ENCODE measurements around the gene OR3A3.

Gene OR3A3

GRCh38 chr17:3471599-3471998 is 60.4 kb downstream of the OR3A3 start, which contains the start of gene SPATA22:
TSS of gene SPATA22 (minus strand) at chr17:3471819. CDS start at chr17:3469325, 2,494 bp downstream.
- TF ChIP-seq CTCF (IDR thresholded peaks at IDR 0.05; ENCODE audit: insufficient read depth, low read length, missing control alignments), result no peak

GRCh38 chr17:3472137-3472536 is 61.0 kb downstream of the OR3A3 start:
- ChIA-PET POLR2A (no interaction called here), CTCF (no interaction called here)
- TF ChIP-seq CTCF (IDR thresholded peaks at IDR 0.05; ENCODE audit: insufficient read depth, low read length, missing control alignments), result no peak
- no peak for DNase-seq (ENCODE audit: low read depth, low spot score)
- no peak overlapping the region for H3K4me3 ChIP-seq (ENCODE audit: low read depth, low read length)

More at GRCh38 chr17:3471599-3471998, 60.4 kb downstream of the OR3A3 start, which contains the start of gene SPATA22:
- ChIA-PET CTCF (no interaction called here), POLR2A (no interaction called here)
- H3K4me3 ChIP-seq (ENCODE audit: low read depth, low read length), result no peak within 1 kb of the TSS
- no peak for DNase-seq (ENCODE audit: low read depth, low spot score)

Measured in AG04449 (cell line).